K562 (cell line): Measurements from ENCODE around the gene TRIM71. TPM values are rescaled to one million over a fixed set of nuclear protein-coding genes. Genes with fewer than 3 reads are reported as not detected.

Experiments
- ATAC-seq: fragments of 200-7000 bp; cut with Tn5 transposase; 3 replicates; pipeline ENCODE4 v1.9.1; 2020; ENCODE audit warnings: moderate library complexity
- BruUV-seq: library from RNA; stranded (reverse); fragments of 400-500 nt; replicated peaks from 2 replicates; lab custom pipeline; 2021; lab: Mats Ljungman, UMichigan
- CTCF ChIA-PET: fragments of 300-600 bp; formaldehyde crosslinking; extraction: SDS; loops from one replicate; lab custom pipeline; 2021; ENCODE audit warnings: low intra/inter-chr PET ratio; lab: Yijun Ruan, JAX
- POLR2A ChIA-PET: fragments of 300-600, 350-650 bp; sonication (Branson Sonifier 250); formaldehyde crosslinking; extraction: SDS; loops from one replicate; lab custom pipeline; 2021; ENCODE audit warnings: antibody characterized with exemption, inconsistent platforms; lab: Yijun Ruan, JAX
- DNase-seq, 4 experiments: peaks; one replicate each; pipeline versions ENCODE4 v3.0.0 to v3.0.0-alpha.2; 2011 to 2018; ENCODE audit warnings: low spot score in 3 of 4, mixed read lengths in 3 of 4; ENCODE audit errors: extremely low read depth in 1 of 4
- FAIRE-seq: peaks from 2 replicates; lab custom pipeline; 2011; peaks lifted over from hg19 to GRCh38; lab: Jason Lieb, UNC
- H2AFZ ChIP-seq: 2 replicates; pipeline ENCODE4 v1.6.0; 2011; ENCODE audit warnings: low read depth, low read length, control low read depth, inconsistent platforms
- H3K27ac ChIP-seq: fragments of 200-600 bp; 3 replicates; pipeline ENCODE4 v1.8.0; 2011; ENCODE audit warnings: low read depth, mild to moderate bottlenecking, control low read depth, inconsistent platforms, low read length, moderate library complexity, mixed read lengths; ENCODE audit errors: extremely low read depth
- H3K27me3 ChIP-seq, 2 experiments: fragments of 300-600 bp in 1 of 2; 2 replicates in 1 of 2; 3 replicates in 1 of 2; pipeline versions ENCODE4 v1.6.0 to v1.8.0; 2011; ENCODE audit warnings: inconsistent platforms in 2 of 2, low read length in 2 of 2, mild to moderate bottlenecking in 1 of 2, mixed read lengths in 1 of 2, moderate library complexity in 1 of 2; ENCODE audit not compliant: control insufficient read depth in 2 of 2, insufficient read depth in 2 of 2
- H3K36me3 ChIP-seq: fragments of 300-600 bp; 3 replicates; pipeline ENCODE4 v1.8.0; 2011; ENCODE audit warnings: mild to moderate bottlenecking, low read length, inconsistent platforms; ENCODE audit not compliant: control insufficient read depth, insufficient read depth
- H3K4me1 ChIP-seq, 2 experiments: fragments of 200-600 bp in 1 of 2; replicated peaks in 1 of 2; 2 replicates in 1 of 2; 3 replicates in 1 of 2; pipeline versions ENCODE4 v1.5.1 to v1.8.0; 2011; ENCODE audit warnings: inconsistent platforms in 2 of 2, low read length in 2 of 2, mild to moderate bottlenecking in 1 of 2, mixed read lengths in 1 of 2, moderate library complexity in 1 of 2; ENCODE audit not compliant: control insufficient read depth in 2 of 2, insufficient read depth in 2 of 2
- H3K4me2 ChIP-seq: 2 replicates; pipeline ENCODE4 v1.6.1; 2011; ENCODE audit warnings: low read length, control low read depth, inconsistent platforms, mixed read lengths; ENCODE audit not compliant: insufficient read depth
- H3K4me3 ChIP-seq: fragments of 200-600 bp; sonication (generic), shearing (Covaris generic); 2 replicates; pipeline ENCODE4 v1.5.1; 2016; ENCODE audit warnings: control low read depth, inconsistent platforms
- H3K79me2 ChIP-seq: fragments of 200-600 bp; 3 replicates; pipeline ENCODE4 v1.8.0; 2011; ENCODE audit warnings: low read length, inconsistent platforms; ENCODE audit not compliant: control insufficient read depth, insufficient read depth
- H3K9ac ChIP-seq, 2 experiments: 2 replicates each; pipeline versions ENCODE4 v1.6.0 to v1.6.1; 2011; ENCODE audit warnings: low read depth in 2 of 2, low read length in 2 of 2, control low read depth in 1 of 2, inconsistent platforms in 1 of 2, mild to moderate bottlenecking in 1 of 2, mixed read lengths in 1 of 2; ENCODE audit not compliant: insufficient read depth in 1 of 2
- H3K9me1 ChIP-seq: one replicate; pipeline ENCODE4 v1.6.0; 2011; ENCODE audit warnings: inconsistent platforms, mild to moderate bottlenecking, low read length, moderate library complexity; ENCODE audit not compliant: control insufficient read depth, insufficient read depth
- H3K9me3 ChIP-seq: replicated peaks from 2 replicates; pipeline ENCODE4 v1.5.1; 2011; ENCODE audit warnings: low read depth, low read length, inconsistent platforms; ENCODE audit not compliant: control insufficient read depth, insufficient read depth
- H4K20me1 ChIP-seq: replicated peaks from 2 replicates; pipeline ENCODE4 v1.6.1; 2011; ENCODE audit warnings: low read length, inconsistent platforms, mixed read lengths; ENCODE audit not compliant: control insufficient read depth, insufficient read depth
- ATF7 ChIP-seq: fragments of 450-650 bp; IDR thresholded peaks from 2 replicates; pipeline ENCODE4 v1.7.1; 2014; ENCODE audit warnings: mild to moderate bottlenecking, moderate library complexity
- EGR1 ChIP-seq: fragments of 450-650 bp; conservative IDR thresholded peaks from 2 replicates; pipeline ENCODE4 v1.6.1; 2017; ENCODE audit warnings: mild to moderate bottlenecking
- KAT7 ChIP-seq: sonication (generic); formaldehyde crosslinking; IDR thresholded peaks from 2 replicates; pipeline ENCODE4 v1.8.0; 2022; ENCODE audit warnings: missing genetic modification reagents, mild to moderate bottlenecking, borderline replicate concordance
- RBM15 ChIP-seq: fragments of 200-400 bp; formaldehyde crosslinking; IDR thresholded peaks from 2 replicates; pipeline ENCODE4 v1.6.1; 2018; ENCODE audit warnings: mild to moderate bottlenecking, low read length, moderate library complexity; ENCODE audit not compliant: insufficient read depth
- RNF219 ChIP-seq: fragments of 250-450 bp; sonication (Bioruptor Pico); IDR thresholded peaks from 2 replicates; pipeline ENCODE4 v1.5.0; 2022; ENCODE audit warnings: mild to moderate bottlenecking
- ZNF408 ChIP-seq: fragments of 250-450 bp; sonication (Bioruptor Pico); IDR thresholded peaks from 2 replicates; pipeline ENCODE4 v1.4.0; 2020; ENCODE audit warnings: low read depth, mild to moderate bottlenecking, moderate library complexity
- WGBS: fragments of 100-300 bp; shearing (Covaris generic); methylation state at CpG from one replicate; pipeline ENCODE4 v1.1.6; 2016; ENCODE audit warnings: low coverage, mixed read lengths; ENCODE audit not compliant: insufficient coverage; ENCODE audit errors: missing lambda C conversion rate; 5-methylcytosine and 5-hydroxymethylcytosine counted together
- in situ Hi-C: fragments of 300-500 bp; cut with MboI; formaldehyde crosslinking; loops from 4 replicates; pipeline ENCODE4 v1.15.0; 2018; ENCODE audit warnings: inconsistent platforms, mixed read lengths
- intact Hi-C: fragments of 100-400 bp; cut with micrococcal nuclease; formaldehyde crosslinking; loops from 2 replicates; pipeline ENCODE4 v1.14.2; 2022
- polyA plus RNA-seq, 8 experiments: library from polyadenylated mRNA; depleted of rRNA in 4 of 8; stranded (reverse) in 5 of 8; unstranded in 3 of 8; fragments of >200 nt; fragmentation: Nextera tagmentation in 2 of 8; fragmentation: Illumina TruSeq in 1 of 8; extraction: Ambion mirVana in 2 of 8; extraction: Trizol in 1 of 8; gene quantifications; 2 replicates each; pipeline versions ENCODE4 v1.2.1 to v1.2.3, GENCODE V29; 2011 to 2014; ENCODE audit warnings: inconsistent platforms in 1 of 8, missing spikeins in 1 of 8
- total RNA-seq, 7 experiments: library from RNA; depleted of rRNA in 6 of 7; stranded (reverse); fragments of >200 nt in 6 of 7; fragmentation: Illumina TruSeq in 2 of 7; extraction: Trizol in 2 of 7; gene quantifications; 2 replicates each; pipeline versions ENCODE4 v1.2.1 to v1.2.3, GENCODE V29; 2011 to 2021; ENCODE audit warnings: low replicate concordance in 1 of 7
- TF ChIP-seq, protein P1 (sequence below): fragments of 250-450 bp; sonication (Bioruptor Pico); IDR thresholded peaks from 2 replicates; pipeline ENCODE4 v1.5.0; 2020; ENCODE audit warnings: mild to moderate bottlenecking

Gene TRIM71
- total and polyA plus RNA-seq, 9 of the 15 experiments (the other 6 are each of a cell fraction or from before 2014, with no cell fraction given), result 0.04 to 0.11 TPM; not detected in 7

DNA sequence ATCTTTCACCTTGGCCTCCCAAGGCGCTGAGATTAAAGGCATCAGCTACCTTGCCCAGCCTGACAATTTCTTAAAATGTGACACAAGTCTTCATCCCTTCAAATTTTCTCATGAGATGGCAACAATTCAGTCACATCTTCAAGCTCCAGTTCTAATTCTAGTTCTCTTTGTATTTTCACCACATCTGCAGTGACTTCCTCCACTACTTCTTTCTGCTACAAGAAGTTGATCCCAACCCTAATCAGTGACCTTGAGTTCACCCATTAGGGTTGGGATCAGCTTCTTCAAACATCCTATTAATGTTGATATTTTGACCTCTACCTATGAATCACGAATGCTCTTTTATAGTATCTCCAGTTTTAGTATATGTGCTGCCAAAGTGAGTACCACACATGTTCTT lies 59.8 kb downstream of the TRIM71 start:
- Histone ChIP-seq H3K4me3 (no peak overlapping the region), H2AFZ (no peak overlapping the region), H3K9me3 (no peaks in the 10 kb centered on the region), H3K9me1 (no peaks in the 10 kb centered on the region), H3K27ac (no peak overlapping the region), H3K79me2 (no peaks in the 10 kb centered on the region), H4K20me1 (no peaks in the 10 kb centered on the region), H3K36me3 (no peaks in the 10 kb centered on the region), H3K9ac (no peak overlapping the region), H3K4me2 (no peak overlapping the region), H3K4me1 (no peaks in the 10 kb centered on the region), H3K27me3 (peaks cover 49 to 57% of the 10 kb centered on the region in 2 experiments)
- no peak for FAIRE-seq
- DNase-seq, result no peak
- intact Hi-C loops, result no loop called here
- POLR2A ChIA-PET, result interaction anchor here (0.7 to 1.3 kb wide), 2 partner anchors 9 to 16 kb away, joined by 3 to 4 read pairs; no protein-coding TSS in a partner anchor
- no TSS peak for BruUV-seq
- TF ChIP-seq RBM15 (no peak), EGR1 (no peak), KAT7 (CRISPR knock-in tag) (no peak), ZNF408 (CRISPR knock-in tag) (no peak), ATF7 (no peak), RNF219 (CRISPR knock-in tag) (no peak)
- TF ChIP-seq, protein P1, sequence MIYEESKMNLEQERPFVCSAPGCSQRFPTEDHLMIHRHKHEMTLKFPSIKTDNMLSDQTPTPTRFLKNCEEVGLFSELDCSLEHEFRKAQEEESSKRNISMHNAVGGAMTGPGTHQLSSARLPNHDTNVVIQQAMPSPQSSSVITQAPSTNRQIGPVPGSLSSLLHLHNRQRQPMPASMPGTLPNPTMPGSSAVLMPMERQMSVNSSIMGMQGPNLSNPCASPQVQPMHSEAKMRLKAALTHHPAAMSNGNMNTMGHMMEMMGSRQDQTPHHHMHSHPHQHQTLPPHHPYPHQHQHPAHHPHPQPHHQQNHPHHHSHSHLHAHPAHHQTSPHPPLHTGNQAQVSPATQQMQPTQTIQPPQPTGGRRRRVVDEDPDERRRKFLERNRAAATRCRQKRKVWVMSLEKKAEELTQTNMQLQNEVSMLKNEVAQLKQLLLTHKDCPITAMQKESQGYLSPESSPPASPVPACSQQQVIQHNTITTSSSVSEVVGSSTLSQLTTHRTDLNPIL (CRISPR knock-in tag), result no peak
- 5% methylated on average over 2 of the region's 2 CpGs for WGBS
- CTCF ChIA-PET, result interaction anchor here (0.6 kb wide), 1 partner anchor 24 kb away, joined by 3 read pairs; no protein-coding TSS in a partner anchor
- in situ Hi-C loops, result no loop called here
- no peak for ATAC-seq
